GM19240 (cell line): ENCODE results near the gene PRKRIP1.
"Not testable (repeated sequence)": the region's sequence is repeated elsewhere in the genome, so short reads cannot be mapped to it uniquely, and the experiment has no call there.

Source experiments
- DNase-seq: peaks from one replicate; pipeline ENCODE4 v3.0.0; 2011; ENCODE audit warnings: low spot score; ENCODE audit not compliant: insufficient read length

PRKRIP1 gene

DNA sequence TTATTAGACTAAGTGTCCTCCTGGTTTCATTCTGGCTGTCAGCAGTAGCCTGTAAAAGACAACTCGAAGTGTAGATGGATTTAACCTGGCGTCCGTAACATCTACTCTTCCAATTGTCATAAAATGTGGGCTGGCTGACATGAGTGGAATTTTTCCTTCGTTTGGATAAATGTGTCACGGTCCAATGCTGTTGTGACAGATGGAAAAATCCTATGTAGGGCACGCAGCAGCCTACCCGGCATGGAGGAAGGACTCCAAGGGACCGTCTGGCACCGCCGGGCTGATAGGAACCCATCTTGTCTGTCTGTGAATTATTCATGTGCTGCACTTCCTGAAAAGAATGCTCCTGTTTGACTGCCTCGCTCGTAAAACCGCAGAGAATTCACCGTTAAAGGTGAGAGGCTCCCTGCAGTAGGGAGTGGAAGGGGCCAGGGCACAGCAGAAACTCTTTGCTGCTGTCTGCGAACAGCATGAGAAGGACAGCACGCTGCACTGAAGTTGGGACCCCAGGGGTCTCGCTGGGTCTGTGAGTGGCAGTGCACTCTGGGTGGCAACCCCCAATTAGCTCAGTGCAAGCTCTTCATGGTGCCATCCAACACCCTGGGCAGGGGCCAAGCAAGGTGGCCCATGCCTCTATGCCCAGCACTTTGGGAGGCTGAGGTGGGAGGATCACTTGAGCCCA is 35.6 kb downstream of the PRKRIP1 start:
- no peak for DNase-seq

DNA sequence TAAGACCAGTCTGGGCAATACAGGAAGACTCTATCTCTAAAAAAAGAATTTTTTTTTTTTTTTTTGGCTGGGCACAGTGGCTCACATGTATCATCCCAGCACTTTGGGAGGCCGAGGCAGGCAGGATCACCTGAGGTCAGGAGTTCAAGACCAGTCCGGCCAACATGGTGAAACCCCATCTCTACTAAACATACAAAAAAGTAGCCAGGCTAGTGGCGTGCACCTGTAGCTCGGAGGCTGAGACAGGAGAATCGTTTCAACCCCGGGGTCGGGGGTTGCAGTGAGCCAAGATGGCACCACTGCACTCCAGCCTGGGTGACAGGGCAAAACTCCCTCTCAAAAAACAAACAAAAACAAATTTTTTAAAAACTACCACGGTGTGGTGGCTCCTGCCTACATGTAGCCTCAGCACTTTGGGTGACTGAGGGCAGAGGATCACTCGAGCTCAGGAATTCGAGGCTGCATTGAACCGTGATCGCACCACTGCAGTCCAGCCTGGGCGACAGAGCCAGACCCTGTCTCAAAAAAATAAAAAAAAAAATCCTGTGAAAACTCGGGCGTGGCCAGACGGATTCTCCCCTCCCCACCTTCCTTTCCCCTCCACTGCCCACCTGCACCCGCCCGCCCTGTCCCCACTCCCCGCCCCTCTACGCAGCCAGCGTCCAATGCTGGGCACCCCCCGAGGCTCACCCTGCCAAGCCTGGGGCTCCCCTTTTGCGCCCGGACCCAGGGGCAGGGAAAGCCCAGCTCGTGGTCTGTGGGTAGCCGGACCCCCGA is 36.5 kb downstream of the PRKRIP1 start:
- DNase-seq = no peak

DNA sequence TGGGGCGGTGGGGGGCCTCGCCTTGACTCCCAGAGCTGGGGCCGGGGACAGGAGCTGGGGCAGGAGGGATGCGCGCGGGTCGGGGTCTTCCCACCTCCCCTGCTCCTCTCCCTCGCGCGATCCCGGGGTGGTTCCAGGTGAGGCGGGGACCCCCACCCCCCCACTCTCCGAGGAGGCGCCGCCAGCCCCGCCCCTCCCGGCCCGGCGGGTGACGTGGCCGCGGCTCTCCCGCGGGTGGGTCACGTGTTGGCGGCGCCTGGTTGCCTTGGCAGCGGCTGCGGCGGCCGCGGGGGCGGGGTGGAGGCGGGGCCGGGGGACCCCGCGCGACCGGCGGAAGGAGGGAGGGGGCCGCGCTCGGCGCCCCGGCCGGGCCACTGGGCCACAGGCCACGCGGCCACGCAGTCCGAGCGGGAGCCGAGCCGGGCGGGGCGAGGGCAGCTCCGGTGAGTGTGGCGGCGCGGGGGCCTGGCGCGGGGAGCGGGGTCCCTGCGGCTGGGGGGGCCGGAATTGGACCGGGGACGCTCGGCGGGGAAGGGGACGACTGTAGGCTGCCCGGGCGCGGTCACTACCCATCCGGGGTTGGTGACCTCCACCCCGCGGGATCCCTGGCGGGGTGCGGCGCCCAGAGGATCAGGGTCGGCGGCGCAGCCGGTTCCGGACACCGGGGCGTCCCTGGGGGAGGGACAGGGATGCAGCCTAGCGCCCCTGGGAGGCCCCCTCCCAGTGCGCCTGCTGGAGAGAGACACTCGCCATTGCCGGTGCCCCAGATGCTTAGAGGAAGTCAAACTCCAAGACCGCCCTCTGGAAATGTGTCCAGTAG is 37.3 kb downstream of the PRKRIP1 start, which contains the start of gene ORAI2:
Gene ORAI2, plus strand, starts transcription at position 357 of the 820 bp plus-strand sequence. CDS start 5,382 bp downstream, outside the sequence.
- no peak for DNase-seq

DNA sequence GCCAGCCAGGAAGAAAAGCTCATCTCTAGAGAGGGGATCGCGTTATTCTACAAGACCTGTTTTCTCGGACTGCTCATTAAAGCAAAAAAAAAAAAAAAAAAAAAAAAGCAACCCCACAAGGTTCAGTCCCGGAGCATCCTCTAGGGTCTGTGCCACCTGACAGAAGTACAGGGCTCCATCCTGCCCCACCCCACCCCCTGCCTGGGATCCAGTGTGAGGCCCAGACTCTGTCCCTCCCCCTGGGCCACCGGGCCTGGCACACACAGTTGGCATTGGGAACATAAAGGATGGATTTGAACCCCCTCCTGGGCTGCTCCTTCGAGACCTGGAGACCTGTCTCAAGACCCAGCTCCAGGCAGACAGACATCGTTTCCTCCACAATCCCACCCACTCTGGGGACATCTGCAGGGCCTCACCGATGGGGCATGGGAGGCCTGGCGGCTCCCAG is 37.9 kb downstream of the PRKRIP1 start:
- no peak for DNase-seq

GRCh38 chr7:102436118-102436517 is 40.0 kb downstream of the PRKRIP1 start:
- DNase-seq = no peak

DNA sequence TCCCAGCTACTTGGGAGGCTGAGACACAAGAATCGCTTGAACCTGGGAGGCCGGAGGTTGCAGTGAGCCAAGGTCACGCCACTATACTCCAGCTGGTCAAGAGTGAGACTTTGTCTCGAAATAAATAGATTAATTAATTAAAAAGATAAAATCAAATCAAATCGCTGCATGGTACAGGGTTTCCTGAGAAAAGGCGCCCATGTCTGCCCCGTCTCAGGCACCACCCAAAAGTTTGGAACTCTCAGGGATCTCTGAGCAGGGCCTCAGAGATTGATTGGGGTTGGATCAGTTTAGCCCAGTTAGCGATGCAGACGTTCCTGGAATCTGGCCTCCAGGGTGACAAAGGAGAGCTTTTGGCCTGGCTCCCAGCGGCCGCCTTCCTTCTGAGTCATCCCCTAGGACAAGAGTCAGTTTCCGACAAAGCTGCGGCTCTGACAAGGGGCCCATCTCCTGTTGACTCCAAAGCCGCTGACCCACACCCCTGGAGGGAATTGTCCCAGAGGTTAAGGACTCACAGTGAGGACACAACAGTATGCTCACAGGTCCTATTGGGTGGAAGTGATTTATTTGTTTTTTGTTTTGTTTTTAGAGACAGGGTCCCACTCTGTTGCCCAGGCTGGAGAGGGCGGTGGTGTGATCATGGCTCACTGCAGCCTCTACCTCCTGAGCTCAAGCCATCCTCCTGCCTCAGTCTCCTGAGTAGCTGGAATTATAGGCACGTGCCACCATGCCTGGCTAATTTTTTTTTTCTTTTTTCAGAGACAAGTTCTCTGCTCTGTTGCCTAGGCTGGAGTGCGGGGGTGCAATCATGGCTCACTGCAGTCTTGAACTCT is 44.0 kb downstream of the PRKRIP1 start:
- DNase-seq = no peak

GRCh38 chr7:102444961-102445673 is 49.0 kb downstream of the PRKRIP1 start:
- DNase-seq = no peak

DNA sequence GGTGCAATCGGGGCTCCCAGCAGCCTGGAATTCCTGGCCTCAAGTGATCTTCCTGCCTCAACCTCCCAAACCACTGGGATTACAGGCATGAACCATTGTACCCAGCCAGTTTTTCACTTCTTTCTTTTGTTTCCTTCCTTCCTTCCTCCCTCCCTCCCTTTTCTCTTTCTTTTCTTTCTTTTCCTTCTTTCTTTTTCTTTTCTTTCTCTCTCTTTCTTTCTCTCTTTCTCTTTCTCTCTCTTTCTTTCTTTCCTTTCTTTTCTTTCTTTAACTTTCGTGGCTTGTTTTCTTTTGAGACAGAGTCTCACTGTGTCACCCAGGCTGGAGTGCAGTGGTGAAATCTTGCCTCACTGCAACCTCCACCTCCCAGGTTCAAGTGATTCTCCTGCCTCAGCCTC is 49.5 kb downstream of the PRKRIP1 start:
- no peak for DNase-seq

DNA sequence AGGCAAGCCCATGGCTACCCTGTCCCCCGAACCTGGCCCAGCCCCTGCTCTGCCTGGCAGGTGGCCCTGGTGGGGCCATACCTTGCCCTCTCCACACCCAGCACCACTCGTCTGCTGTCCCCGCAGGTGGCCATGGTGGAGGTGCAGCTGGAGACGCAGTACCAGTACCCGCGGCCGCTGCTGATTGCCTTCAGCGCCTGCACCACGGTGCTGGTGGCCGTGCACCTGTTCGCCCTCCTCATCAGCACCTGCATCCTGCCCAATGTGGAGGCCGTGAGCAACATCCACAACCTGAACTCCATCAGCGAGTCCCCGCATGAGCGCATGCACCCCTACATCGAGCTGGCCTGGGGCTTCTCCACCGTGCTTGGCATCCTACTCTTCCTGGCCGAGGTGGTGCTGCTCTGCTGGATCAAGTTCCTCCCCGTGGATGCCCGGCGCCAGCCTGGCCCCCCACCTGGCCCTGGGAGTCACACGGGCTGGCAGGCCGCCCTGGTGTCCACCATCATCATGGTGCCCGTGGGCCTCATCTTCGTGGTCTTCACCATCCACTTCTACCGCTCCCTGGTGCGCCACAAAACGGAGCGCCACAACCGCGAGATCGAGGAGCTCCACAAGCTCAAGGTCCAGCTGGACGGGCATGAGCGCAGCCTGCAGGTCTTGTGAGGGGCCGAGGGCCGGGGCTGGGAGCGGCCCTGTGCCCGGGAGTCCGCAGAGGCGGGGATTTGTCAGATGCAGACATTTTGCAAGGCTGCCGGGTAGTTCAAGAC is 50.4 kb downstream of the PRKRIP1 start:
- DNase-seq = no peak

GRCh38 chr7:102447311-102447710 is 51.1 kb downstream of the PRKRIP1 start:
- no peak for DNase-seq

DNA sequence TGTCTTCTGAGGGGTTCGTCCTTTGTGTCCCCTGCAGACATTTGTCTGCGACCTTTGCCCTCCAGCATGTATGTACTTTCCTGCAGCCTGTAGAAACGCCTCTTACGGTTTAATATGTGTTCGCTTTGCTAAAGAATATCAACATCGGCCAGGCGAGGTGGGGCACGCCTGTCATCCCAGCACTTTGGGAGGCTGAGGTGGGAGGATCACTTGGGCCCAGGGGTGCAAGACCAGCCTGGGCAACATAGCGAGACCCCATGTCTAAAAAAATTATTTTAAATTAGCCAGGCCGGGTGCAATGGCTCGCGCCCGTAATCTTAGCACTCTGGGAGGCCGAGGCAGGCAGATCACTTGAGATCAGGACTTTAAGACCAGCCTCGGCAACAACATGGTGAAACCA is 53.0 kb downstream of the PRKRIP1 start:
- DNase-seq = no peak

DNA sequence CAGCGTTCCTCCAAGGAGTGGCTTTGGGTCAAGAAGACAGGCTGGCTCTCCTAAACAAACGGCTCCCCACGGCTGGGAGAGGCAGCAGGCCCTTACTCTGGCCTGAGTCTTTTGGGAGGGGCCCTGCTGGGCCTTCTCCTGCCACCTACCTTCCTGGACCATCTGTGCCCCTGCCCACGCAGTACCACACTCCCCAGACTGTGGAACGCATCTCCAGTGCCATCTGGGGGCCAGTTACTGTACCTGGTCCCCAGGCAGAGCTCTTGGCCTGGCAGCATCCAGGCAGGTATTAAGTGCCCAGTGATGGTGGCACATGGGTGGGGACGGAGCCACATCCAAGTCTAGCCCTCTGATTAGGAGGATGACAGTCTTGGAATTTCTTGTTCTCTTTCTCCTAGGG is 54.1 kb downstream of the PRKRIP1 start:
- DNase-seq = no peak

DNA sequence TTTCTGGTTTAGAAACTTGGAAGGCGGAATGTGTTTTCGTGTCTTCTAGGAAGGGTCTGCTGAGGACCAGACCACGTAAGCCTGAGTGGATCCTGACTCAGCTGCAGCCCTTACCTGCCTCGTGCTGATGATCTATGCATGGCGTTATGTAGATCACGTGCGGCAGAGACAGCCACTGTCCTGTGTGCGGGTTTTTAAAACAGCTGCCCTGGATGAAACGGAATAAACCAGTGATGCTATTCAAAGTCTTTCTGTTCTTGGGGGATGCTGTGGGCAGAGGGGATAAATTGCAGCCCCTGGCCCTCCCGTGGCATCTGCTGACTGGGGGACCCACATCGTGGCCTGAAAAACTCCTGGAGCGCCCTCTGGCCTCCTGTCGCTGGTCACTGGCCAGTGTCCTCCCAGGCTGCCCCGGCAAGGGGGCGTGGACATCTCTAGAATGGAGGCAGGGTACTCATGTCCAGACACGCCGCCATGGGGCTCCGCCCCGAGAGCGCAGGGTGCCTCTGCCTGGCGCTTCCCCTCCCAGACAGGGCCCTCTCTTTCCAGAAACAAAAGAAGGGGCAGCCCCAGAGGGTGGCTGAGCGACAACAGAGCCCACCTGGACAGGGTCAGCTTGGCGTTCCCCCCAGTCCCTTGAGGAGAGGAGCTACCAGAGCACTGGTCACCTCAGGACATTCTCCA is 55.4 kb downstream of the PRKRIP1 start:
- no peak for DNase-seq

GRCh38 chr7:102452451-102452850 is 56.3 kb downstream of the PRKRIP1 start:
- no peak for DNase-seq

DNA sequence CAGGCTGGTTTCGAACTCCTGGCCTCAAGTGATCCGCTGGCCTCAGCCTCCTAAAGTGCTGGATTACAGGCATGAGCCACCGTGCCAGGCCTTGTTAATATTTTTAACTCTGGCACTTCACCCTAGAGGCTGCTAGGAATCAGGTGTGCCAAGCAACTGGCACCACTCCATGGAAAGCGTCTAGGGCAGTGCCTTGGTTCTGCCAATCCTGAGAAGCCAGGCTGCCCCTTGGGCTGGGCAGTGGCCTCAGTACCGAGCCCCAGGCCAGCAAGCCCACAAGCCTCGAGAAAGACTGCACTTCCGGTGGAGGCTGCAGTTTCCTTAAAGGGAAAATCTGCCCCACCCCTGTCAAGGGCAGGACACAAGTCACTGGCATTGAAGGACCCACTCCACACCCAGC is 57.2 kb downstream of the PRKRIP1 start:
- DNase-seq = no peak

DNA sequence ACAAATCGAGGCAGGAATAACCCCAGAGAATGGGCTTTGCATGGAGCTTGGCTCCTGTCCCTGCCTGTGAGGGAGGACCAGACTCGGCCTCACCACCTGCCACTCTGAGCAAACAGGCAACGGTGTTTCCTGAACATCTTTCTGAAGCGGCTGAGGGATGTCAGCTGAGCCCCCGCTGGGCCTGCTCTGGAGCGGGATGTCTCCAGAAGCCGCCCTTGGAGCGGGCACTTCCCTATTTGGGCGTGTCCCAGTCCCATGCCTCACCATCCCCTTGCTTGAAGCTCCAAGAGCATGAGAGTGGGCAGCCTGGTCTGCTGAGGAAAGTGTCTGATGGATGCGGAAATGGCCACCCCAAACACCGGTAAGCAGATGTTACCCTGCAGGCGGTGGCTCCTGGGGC is 58.3 kb downstream of the PRKRIP1 start:
- no peak for DNase-seq

- DNase-seq = not testable (repeated sequence)
Measured at GRCh38 chr7:102454932-102455331, 58.8 kb downstream of the PRKRIP1 start.

DNA sequence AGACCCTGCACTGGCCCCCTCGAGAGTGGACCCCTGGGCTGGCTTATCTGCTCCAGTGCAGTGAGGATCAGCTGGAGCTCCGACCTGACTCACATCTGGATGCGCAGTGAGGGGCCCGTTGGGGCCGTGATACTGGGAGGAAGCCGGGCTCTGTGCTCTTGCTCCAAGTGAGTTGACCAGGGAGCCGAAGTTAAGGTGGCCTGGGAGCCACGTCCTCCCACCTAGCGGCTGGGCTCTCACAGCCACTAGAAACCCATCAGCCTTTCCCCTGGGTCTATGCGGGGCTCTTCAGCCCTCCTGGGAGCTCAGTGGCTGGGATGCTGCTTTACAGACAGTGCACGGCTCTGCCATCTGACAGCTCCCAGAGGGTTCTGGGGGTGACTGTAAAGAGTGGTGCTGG is 59.4 kb downstream of the PRKRIP1 start:
- DNase-seq = no peak

- DNase-seq = no peak
Measured at GRCh38 chr7:102456327-102456726, 60.2 kb downstream of the PRKRIP1 start.
